Measurements from ENCODE around the gene PLA2G4D. TPM values are rescaled to one million over a fixed set of nuclear protein-coding genes. Genes with fewer than 3 reads are reported as not detected.
A peak's percentile ranks its signal among the peaks of the same experiment; 100 is the strongest.

Gene PLA2G4D
- total RNA-seq, 1 experiment from 2014 or later = 0.03 TPM

GRCh38 chr15:42073418-42073817 lies 20.9 kb downstream of the PLA2G4D start:
- no peak for DNase-seq (ENCODE audit: low spot score)

DNA sequence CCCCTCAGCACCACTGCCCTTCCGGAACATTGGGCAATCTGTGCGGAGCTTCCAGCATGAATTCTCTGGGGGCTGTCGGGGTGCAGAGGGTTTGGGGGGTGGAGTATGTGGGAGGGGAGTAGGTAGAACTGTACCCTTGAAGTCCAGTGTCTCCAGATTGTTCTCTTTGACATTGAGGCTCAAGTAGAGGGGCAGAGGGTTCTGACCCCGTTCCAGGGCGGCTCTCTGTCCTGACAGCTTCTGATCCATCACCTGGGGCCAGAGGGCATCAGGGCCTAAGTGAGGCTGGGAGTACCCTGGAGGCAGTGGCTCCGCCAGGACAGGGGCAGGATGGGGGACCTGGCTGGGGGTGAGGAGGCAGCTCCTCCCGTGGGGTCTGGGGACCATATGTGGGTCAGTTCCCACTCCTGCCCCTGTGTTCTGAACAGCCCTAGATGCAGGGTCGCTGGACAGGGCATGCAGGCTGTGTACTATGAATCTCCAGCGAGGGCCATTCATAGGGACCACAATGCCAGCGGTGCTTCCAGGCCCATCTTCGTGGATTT lies 22.1 kb downstream of the PLA2G4D start:
- DNase-seq (ENCODE audit: low spot score) = no peak

DNA sequence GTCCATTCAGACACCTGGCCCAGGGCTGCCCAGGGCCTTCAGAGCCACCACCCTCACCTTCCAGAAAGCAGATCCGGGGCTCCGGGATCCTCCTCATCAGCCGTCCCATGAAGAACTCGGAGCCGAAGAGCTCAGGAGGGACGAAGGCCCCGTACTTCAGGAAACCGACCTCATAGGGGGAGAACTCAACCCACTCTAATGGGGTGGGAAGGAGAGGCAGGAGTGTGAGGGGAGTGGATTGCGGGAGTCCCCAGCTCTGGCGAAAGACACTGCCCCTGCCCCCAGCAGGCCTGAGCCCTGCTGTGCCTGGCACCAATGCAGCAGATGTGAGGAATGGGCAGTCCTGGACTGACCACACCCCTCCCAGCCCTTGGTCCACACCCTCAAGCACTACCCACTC lies 22.6 kb downstream of the PLA2G4D start:
- no peak for DNase-seq (ENCODE audit: low spot score)

DNA sequence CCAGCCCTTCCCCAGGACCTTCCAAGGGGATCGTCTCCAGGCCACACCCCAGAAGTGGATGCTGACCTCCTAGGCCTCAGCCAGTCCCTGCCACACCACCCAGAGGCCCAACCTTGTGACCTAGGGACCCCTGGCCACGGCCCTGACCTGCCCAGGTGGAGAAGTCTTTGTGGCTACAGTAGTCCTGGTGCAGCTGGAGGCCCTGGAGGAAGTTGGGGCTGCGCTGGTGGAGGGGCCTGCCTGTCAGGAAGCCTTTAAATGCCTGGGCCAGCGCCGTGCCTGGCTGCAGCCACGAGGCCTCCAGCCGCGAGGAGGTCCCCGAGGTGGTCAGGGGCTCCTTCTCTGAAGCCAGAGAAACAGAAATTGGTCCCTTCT lies 23.4 kb downstream of the PLA2G4D start:
- no peak for DNase-seq (ENCODE audit: low spot score)

DNA sequence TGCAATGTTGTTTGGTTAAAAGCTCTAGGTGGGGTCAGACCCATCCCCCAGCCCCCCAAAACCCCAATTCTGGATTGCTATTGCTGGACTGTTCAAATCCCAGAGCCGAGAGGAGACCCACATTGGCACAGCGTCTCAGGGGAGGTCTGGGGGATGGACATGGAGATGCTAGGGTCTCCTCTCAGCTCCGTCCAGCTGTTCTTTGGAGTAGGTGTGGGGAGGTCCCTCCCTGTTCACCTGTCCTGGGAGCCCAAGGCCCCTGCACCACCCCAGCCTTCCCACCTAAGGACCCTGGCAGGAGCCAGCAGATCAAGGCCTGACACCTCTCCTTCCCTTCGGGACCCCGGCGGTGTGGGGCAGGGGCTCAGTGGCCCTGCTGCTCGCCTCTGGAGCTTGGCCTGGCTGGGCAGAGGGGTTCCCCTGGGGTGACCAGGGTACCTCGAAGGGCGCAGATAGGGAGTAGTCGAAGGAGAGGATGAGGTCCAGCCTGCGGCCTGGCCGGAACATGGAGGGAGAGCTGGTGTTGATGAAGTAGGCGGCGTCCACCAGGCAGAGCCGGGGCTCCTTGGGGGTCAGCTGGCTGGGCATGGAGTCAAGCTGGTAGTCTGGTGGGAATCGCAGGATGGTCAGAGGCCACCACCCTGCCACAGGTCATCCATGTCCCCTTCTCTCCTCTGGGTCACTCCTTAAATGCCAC lies 23.9 kb downstream of the PLA2G4D start:
- DNase-seq (ENCODE audit: low spot score) = no peak

GRCh38 chr15:42069496-42070278 lies 24.7 kb downstream of the PLA2G4D start:
- no peak for DNase-seq (ENCODE audit: low spot score)

DNA sequence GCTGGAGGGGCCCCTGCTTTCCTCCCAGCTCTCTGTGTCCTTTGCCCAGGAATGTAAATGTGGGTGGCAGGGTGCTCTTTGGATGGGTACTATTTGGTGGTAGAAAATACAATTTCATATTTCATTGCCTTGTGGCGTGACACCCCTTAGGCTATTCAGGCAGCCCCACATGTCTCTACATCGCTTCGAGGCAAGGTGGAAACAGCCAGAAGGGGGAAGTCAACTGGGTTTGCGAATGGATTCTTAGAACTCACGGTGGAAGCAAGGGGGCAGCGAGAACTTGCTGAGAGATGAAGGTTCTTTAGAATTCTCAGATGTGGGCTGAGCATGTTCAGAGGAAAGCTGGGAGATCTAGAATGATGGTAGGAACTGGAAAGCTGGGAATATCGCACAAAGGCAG lies 25.3 kb downstream of the PLA2G4D start:
- no peak for DNase-seq (ENCODE audit: low spot score)

DNA sequence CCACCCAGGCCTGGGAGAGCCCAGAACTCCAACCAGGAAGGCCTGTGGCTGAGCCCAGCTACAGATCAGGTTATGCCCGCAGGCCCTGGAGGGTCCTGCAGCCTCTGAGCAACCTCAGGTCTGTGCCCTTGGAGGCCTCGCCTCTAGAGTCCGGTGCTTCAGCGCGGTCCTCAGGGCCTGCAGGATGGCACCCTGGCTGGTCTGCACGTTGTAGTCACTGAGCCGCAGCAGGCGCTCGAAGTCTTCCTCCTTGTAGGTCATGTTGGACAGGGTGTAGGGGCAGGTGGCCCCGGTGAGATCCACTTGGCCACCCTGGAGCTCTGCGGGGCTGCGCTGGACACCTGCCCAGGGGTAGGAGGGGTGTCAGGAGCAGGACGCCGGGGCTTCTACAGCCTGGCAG lies 25.8 kb downstream of the PLA2G4D start:
- no peak for DNase-seq (ENCODE audit: low spot score)

GRCh38 chr15:42066764-42067415 lies 27.5 kb downstream of the PLA2G4D start:
- DNase-seq (ENCODE audit: low spot score) = no peak

DNA sequence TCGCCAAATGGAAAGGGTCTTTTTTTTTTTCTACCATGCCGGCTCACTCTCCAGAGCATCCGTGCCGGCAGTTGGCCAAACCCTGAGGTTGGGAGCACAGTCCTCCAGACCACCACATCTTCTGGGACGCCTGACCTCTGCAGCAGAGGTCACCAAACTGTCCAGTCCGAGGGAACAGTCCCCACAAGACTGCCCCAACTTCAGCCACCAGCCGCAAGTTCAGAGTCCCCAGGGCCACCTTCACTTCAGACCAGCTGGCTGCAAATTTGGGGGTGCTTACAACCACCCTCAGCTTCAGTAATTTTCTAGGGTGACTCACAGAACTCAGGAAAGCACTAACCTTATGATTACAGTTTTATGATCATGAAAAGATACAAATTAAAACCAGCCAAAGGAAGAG lies 28.9 kb downstream of the PLA2G4D start:
- no peak for DNase-seq (ENCODE audit: low spot score)

- no peak for DNase-seq (ENCODE audit: low spot score)
Measured at GRCh38 chr15:42065033-42065432, 29.3 kb downstream of the PLA2G4D start.

GRCh38 chr15:42064271-42064670 lies 30.1 kb downstream of the PLA2G4D start:
- DNase-seq (ENCODE audit: low spot score) = no peak

- DNase-seq (ENCODE audit: low spot score) = no peak
Measured at GRCh38 chr15:42063122-42063848, 31.1 kb downstream of the PLA2G4D start.

- DNase-seq (ENCODE audit: low spot score) = no peak
Measured at GRCh38 chr15:42062284-42062806, 32.0 kb downstream of the PLA2G4D start.

DNA sequence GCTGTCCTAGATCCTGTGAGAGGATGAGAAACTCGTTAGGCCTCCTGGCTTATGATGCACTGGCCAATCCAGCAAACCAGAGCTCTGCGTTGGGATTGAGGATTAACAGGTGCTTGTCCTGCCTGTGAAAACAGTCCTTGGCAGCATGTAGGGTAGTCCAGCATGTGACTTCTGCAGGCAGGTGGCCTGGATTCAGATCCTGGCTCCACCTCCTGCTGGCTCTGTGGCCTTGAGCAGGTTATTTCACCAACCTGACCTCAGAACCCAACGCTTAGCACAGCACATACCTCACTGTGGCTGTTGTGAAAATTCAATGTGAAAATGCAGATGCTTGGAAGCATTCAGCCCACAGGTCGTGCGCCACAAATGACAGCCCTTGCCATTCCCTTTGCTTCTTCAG lies 33.6 kb downstream of the PLA2G4D start:
- no peak for DNase-seq (ENCODE audit: low spot score)

DNA sequence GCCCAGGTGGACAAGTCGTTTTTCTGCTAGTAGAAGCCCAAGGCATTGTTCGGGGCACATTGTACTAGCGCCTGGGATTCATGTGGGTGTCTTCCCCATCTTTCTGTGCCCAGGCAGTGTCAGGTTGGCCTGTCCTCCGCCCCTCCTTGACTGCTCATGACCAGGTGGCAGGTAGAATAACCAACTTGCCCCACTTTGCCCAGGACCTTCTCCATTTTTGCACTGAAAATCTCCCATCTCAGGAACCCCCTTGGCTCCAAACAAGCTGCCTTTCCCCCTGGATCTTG lies 33.9 kb downstream of the PLA2G4D start:
- no peak for DNase-seq (ENCODE audit: low spot score)

- DNase-seq (ENCODE audit: low spot score) = peak; percentile 84
Measured at GRCh38 chr15:42059661-42060476, 34.5 kb downstream of the PLA2G4D start.

GRCh38 chr15:42058791-42059190 lies 35.6 kb downstream of the PLA2G4D start:
- DNase-seq (ENCODE audit: low spot score) = no peak

GRCh38 chr15:42057799-42058646 lies 36.3 kb downstream of the PLA2G4D start:
- DNase-seq (ENCODE audit: low spot score) = no peak

Data from HT-29 (cell line).